T-helper 22 cell (primary cell): ENCODE results near the gene CD99L2.

ENCODE experiments used
- DNase-seq: peaks from one replicate; pipeline ENCODE4 v3.0.0-alpha.2; 2020; ENCODE audit warnings: low read depth

CD99L2 gene

DNA sequence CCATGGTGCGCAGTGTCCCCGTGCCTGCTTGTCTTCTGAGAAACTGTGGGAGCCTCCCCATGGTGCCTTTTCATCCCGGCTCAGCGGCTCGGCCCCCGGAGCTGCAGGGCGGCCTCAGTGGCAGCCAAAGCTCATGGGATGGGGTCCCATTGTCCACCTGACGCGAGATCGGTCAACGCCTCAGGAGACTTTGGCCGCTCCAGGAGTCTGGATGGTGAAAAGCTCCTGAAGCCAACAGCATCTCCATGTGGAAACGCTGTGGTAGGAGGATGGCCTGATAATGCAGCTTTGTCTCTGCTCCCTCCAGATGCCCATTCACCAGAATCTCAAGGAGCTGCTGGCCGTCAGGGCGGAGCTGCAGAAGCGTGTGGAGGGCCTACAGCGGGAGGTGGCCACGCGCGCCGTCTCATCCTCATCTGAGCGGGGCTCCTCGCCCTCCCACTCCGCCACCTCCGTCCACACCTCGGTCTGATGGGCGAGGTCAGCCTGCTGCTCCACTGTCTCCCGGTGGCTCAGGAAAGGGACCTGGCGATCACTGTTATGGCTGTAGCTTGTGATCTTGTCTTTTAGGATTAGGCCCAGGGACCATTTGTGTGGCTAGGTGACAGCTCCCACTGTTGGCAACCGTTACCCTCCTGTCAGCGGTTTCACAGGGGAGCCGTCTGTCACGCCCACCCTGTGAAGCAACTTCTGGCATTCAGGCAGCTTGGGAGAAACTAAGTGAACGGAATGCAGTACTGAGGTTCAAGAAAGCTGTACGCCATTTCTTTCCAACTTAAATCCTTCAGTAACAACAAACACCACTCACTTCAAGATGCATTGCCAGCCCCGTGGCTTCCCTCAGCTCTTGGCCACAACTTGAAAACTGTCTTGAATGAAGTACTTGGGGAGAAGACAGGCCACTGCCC, 136.0 kb downstream of the CD99L2 start:
- DNase-seq, result no peak

DNA sequence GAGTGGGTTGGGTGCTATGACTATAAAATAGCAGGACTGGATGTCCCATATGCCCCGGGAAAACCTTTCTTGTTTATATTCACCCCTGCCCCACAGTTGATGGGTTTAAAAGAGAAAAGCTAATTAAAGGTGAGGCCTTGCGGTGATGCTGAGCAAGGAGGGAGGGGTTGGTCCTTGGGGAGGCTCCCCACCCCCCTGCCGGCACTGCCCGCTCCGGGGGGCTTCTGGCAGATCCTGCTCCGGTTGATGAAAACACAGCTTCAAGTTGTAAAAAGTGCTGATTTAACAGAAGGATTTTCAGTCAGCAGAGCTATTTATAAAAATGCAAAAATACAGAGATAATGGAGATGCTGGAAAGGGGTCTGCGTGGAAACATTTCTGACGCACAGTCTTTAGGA, 136.7 kb downstream of the CD99L2 start:
- no peak for DNase-seq

GRCh38 chrX:150761176-150761818, 137.2 kb downstream of the CD99L2 start:
- no peak for DNase-seq

DNA sequence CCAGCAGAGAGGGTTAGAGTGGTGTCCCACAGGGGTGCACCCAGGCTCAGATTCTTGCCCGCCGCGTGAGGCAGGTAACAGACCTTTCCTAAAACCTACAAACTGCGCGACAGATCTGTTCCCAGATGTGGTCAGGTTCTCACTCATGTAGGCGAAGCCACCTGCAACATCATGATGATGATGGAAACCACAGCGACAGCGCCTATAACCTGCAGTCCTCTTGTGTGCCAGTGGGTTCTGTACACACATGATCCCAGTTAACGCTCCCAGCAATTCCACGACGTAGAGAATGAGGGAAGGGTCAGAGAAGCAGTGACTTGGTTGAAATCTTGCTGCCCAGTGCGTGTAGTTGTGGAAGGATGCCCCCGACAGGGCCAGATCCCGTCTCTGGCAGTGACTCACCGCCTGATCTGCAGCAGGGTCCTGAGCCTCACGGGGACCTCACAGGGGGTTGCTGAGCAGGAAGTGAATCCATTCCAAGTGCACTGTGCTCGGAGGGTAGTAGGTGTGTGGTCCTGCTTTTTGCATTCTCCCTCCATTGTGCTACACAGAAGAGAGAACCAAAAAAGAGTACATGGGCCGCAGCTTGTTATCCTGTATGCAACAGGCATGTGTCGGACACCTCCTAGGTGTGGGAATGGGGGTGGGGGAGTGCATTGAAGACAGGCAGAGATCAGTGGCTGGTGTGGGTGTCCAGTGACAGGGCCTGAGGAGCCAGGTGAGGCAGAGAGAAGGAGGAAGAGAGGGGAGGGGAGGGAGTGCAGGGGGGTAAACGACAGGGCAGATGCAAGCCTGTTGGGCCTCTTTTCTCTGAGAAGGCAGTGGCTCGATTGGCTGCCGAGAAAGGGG, 138.7 kb downstream of the CD99L2 start:
- DNase-seq, result no peak

GRCh38 chrX:150757371-150757770, 141.1 kb downstream of the CD99L2 start:
- DNase-seq, result no peak

- DNase-seq, result no peak
Measured at GRCh38 chrX:150753968-150754367, 144.5 kb downstream of the CD99L2 start.

- no peak for DNase-seq
Measured at GRCh38 chrX:150753357-150753756, 145.1 kb downstream of the CD99L2 start.

DNA sequence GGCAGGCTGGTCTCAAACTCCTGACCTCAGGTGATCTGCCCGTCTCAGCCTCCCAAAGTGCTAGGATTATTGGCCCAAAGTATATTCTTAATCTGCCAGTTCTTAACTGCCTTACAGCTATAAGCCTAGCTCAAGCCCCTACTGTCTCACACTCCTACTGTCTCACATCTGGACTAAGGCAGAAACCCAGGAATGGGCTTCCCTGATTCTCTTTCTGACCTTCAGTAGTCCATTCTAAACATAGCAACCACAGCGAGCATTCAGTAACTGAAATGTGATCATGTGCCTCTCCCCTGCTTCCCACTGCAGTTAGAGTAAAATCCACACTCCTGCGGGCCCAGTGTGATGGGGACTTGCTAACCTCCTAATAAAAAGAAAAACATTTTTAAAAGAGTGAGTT, 146.3 kb downstream of the CD99L2 start:
- no peak for DNase-seq

GRCh38 chrX:150736475-150736874, 162.0 kb downstream of the CD99L2 start:
- DNase-seq, result no peak

DNA sequence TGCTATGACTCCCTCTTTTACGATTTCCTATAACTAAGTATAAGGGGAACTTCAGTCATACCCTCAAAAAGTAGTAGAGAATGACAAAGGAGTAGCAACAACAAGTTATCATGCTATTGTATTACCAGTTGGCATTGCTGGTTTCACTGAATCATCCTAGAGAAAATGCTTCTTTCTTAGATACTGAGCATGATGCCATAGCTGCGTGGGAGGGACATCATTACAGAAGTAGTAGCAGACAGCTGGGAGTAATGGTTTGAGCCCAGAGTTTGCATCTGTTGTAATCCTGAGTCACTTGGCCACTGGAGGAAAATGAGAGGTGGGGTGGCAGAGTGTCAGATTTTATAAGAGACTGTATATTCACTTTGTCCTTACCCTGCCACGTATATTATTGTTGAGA, 166.7 kb downstream of the CD99L2 start:
- DNase-seq, result no peak

GRCh38 chrX:150730719-150731118, 167.7 kb downstream of the CD99L2 start:
- DNase-seq, result no peak

DNA sequence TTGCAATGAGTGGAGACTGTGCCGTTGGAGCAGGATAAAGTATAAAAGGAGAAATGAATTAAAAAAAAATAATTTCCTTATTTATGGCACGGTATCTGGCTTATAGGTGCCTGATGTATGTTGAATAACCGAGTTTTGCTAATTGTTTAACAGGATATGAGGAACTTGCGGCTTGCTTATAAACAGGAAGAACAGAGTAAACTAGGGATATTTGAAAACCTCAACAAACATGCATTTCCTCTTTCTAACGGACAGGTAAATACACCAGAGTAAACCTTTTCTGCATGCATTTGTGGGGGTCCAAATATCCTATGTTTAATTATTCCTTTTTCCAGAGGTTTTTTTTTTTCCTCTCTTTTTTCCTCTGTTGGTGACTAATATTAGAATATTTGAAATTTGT, 168.5 kb downstream of the CD99L2 start:
- no peak for DNase-seq

- DNase-seq, result no peak
Measured at GRCh38 chrX:150719621-150720020, 178.8 kb downstream of the CD99L2 start.
